GM23338 (cell line): ENCODE results near the gene DAGLA.

Experiments used
- EZH2 ChIP-seq: fragments of 200-600 bp; sonication (generic); IDR thresholded peaks from one replicate; pipeline ENCODE4 v1.8.0; 2017; ENCODE audit warnings: antibody characterized with exemption, mild to moderate bottlenecking, low read depth; ENCODE audit not compliant: unreplicated experiment
- JUNB ChIP-seq: IDR thresholded peaks from one replicate; pipeline ENCODE4 v1.6.1; 2016; ENCODE audit warnings: antibody characterized with exemption; ENCODE audit not compliant: unreplicated experiment
- POLR2AphosphoS5 ChIP-seq: IDR thresholded peaks from 2 replicates; pipeline ENCODE4 v1.6.1; 2016; ENCODE audit warnings: antibody characterized with exemption, low read depth
- ZNF114 ChIP-seq: fragments of 250-450 bp; sonication (Bioruptor Pico); IDR thresholded peaks from 2 replicates; pipeline ENCODE4 v1.5.0; 2020; ENCODE audit warnings: mild to moderate bottlenecking, moderate library complexity
- TF ChIP-seq, protein P1 (sequence below), 2 experiments: fragments of 200-600 bp in 1 of 2; sonication (generic) in 1 of 2; conservative IDR thresholded peaks; 2 replicates each; pipeline versions ENCODE4 v1.5.1 to v1.6.1; 2016 to 2017; ENCODE audit warnings: antibody characterized with exemption in 2 of 2, low read depth in 2 of 2, mild to moderate bottlenecking in 2 of 2, moderate library complexity in 1 of 2
- TF ChIP-seq, protein P2 (sequence below): IDR thresholded peaks from one replicate; pipeline ENCODE4 v1.6.1; 2018; ENCODE audit warnings: antibody characterized with exemption; ENCODE audit not compliant: unreplicated experiment

DNA sequence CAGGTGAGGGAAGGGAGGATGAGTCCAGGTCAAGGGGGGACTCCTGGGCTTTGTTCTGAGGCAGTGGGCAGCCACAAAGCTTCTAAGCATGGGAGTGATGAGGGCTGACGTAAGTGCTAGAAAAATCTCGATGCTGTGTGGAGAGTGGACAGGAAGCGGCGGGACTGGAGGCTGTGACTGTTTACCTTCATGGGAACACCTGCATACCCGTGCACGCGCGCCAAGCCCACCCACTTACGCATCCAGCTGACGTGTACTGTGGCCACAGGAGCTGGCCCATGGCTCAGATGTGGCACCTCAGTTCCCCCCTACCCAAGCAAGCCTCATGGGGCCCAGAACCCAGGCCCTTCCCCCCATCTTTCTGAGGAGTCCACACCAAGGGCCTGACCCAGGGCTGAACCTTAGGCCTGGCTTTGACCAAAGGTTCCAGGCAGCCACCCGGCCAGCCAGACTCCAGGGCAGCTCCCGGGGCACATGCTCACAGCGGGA, 86.2 kb downstream of the DAGLA start:
- TF ChIP-seq, protein P1, sequence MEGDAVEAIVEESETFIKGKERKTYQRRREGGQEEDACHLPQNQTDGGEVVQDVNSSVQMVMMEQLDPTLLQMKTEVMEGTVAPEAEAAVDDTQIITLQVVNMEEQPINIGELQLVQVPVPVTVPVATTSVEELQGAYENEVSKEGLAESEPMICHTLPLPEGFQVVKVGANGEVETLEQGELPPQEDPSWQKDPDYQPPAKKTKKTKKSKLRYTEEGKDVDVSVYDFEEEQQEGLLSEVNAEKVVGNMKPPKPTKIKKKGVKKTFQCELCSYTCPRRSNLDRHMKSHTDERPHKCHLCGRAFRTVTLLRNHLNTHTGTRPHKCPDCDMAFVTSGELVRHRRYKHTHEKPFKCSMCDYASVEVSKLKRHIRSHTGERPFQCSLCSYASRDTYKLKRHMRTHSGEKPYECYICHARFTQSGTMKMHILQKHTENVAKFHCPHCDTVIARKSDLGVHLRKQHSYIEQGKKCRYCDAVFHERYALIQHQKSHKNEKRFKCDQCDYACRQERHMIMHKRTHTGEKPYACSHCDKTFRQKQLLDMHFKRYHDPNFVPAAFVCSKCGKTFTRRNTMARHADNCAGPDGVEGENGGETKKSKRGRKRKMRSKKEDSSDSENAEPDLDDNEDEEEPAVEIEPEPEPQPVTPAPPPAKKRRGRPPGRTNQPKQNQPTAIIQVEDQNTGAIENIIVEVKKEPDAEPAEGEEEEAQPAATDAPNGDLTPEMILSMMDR (conservative IDR thresholded peaks at IDR 0.05; ENCODE audit: low read depth in 2 of 2), result no peak
- TF ChIP-seq, protein P2, sequence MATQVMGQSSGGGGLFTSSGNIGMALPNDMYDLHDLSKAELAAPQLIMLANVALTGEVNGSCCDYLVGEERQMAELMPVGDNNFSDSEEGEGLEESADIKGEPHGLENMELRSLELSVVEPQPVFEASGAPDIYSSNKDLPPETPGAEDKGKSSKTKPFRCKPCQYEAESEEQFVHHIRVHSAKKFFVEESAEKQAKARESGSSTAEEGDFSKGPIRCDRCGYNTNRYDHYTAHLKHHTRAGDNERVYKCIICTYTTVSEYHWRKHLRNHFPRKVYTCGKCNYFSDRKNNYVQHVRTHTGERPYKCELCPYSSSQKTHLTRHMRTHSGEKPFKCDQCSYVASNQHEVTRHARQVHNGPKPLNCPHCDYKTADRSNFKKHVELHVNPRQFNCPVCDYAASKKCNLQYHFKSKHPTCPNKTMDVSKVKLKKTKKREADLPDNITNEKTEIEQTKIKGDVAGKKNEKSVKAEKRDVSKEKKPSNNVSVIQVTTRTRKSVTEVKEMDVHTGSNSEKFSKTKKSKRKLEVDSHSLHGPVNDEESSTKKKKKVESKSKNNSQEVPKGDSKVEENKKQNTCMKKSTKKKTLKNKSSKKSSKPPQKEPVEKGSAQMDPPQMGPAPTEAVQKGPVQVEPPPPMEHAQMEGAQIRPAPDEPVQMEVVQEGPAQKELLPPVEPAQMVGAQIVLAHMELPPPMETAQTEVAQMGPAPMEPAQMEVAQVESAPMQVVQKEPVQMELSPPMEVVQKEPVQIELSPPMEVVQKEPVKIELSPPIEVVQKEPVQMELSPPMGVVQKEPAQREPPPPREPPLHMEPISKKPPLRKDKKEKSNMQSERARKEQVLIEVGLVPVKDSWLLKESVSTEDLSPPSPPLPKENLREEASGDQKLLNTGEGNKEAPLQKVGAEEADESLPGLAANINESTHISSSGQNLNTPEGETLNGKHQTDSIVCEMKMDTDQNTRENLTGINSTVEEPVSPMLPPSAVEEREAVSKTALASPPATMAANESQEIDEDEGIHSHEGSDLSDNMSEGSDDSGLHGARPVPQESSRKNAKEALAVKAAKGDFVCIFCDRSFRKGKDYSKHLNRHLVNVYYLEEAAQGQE, result no peak
- TF ChIP-seq POLR2AphosphoS5, result no peak
- no peak for TF ChIP-seq EZH2
- no peak for TF ChIP-seq ZNF114 (CRISPR knock-in tag)
- no peak for TF ChIP-seq JUNB
